IMR-90 (cell line): ENCODE data around the gene LRIT2. TPM values are rescaled to one million over a fixed set of nuclear protein-coding genes. Genes with fewer than 3 reads are reported as not detected.

Experiments
- ATAC-seq: fragments of 200-7000 bp; cut with Tn5 transposase; 2 replicates; pipeline ENCODE4 v1.9.1; 2020; ENCODE audit warnings: low read depth, mild to moderate bottlenecking, moderate library complexity
- BruUV-seq: library from RNA; stranded (reverse); fragments of 400-500 nt; replicated peaks from 2 replicates; lab custom pipeline; 2021; lab: Mats Ljungman, UMichigan
- CTCF ChIA-PET: fragments of 300-600 bp; formaldehyde crosslinking; extraction: SDS; loops from one replicate; lab custom pipeline; 2021; ENCODE audit warnings: antibody characterized with exemption; lab: Yijun Ruan, JAX
- POLR2A ChIA-PET: fragments of 300-600 bp; sonication (Branson Sonifier 250); formaldehyde crosslinking; loops from one replicate; lab custom pipeline; 2022; ENCODE audit warnings: antibody characterized with exemption; ENCODE audit not compliant: unreplicated experiment; lab: Charles Lee
- DNase-seq: peaks from one replicate; pipeline ENCODE4 v3.0.0; 2013
- H2AFZ ChIP-seq: replicated peaks from 2 replicates; pipeline ENCODE3; 2013; ENCODE audit warnings: low read length, mild to moderate bottlenecking; ENCODE audit not compliant: poor library complexity
- H2AK5ac ChIP-seq: 2 replicates; pipeline ENCODE4 v1.6.1; 2013; ENCODE audit warnings: low read depth, low read length, inconsistent platforms
- H2AK9ac ChIP-seq: replicated peaks from 2 replicates; pipeline ENCODE3; 2013; ENCODE audit warnings: mild to moderate bottlenecking, low read depth, low read length, moderate library complexity; ENCODE audit not compliant: poor library complexity
- H2BK120ac ChIP-seq: 2 replicates; pipeline ENCODE4 v1.6.1; 2013; ENCODE audit warnings: low read depth, low read length, inconsistent platforms
- H2BK15ac ChIP-seq: 3 replicates; pipeline ENCODE4 v1.6.1; 2013; ENCODE audit warnings: low read depth, low read length, inconsistent platforms
- H2BK20ac ChIP-seq: 2 replicates; pipeline ENCODE4 v1.6.1; 2013; ENCODE audit warnings: low read depth, mild to moderate bottlenecking, inconsistent platforms, low read length, moderate library complexity
- H2BK5ac ChIP-seq: 2 replicates; pipeline ENCODE4 v1.6.1; 2013; ENCODE audit warnings: mild to moderate bottlenecking, low read depth, low read length, inconsistent platforms; ENCODE audit not compliant: poor library complexity, severe bottlenecking
- H3K14ac ChIP-seq: replicated peaks from 2 replicates; pipeline ENCODE4 v1.6.1; 2013; ENCODE audit warnings: low read depth, low read length, inconsistent platforms
- H3K18ac ChIP-seq: 2 replicates; pipeline ENCODE4 v1.6.1; 2013; ENCODE audit warnings: low read depth, low read length, control low read depth
- H3K23ac ChIP-seq: 2 replicates; pipeline ENCODE4 v1.6.1; 2013; ENCODE audit warnings: low read depth, low read length, inconsistent platforms
- H3K27ac ChIP-seq: 2 replicates; pipeline ENCODE4 v1.5.1; 2013; ENCODE audit warnings: mild to moderate bottlenecking, control low read depth, low read length; ENCODE audit not compliant: insufficient read depth
- H3K27me3 ChIP-seq: 2 replicates; pipeline ENCODE4 v1.6.1; 2013; ENCODE audit warnings: low read length; ENCODE audit not compliant: control insufficient read depth, insufficient read depth
- H3K36me3 ChIP-seq: 2 replicates; pipeline ENCODE4 v1.6.1; 2013; ENCODE audit warnings: low read length, mixed read lengths; ENCODE audit not compliant: control insufficient read depth, insufficient read depth
- H3K4ac ChIP-seq: 2 replicates; pipeline ENCODE4 v1.6.1; 2013; ENCODE audit warnings: low read depth, low read length, inconsistent platforms
- H3K4me1 ChIP-seq: 2 replicates; pipeline ENCODE4 v1.6.1; 2013; ENCODE audit warnings: low read length, mixed read lengths; ENCODE audit not compliant: control insufficient read depth, insufficient read depth
- H3K4me2 ChIP-seq: 2 replicates; pipeline ENCODE4 v1.6.1; 2013; ENCODE audit warnings: low read depth, mild to moderate bottlenecking, control low read depth, low read length, moderate library complexity
- H3K4me3 ChIP-seq: 2 replicates; pipeline ENCODE4 v1.5.1; 2013; ENCODE audit warnings: low read depth, mild to moderate bottlenecking, control low read depth, low read length, moderate library complexity; ENCODE audit not compliant: insufficient read depth
- H3K56ac ChIP-seq: 2 replicates; pipeline ENCODE4 v1.6.1; 2013; ENCODE audit warnings: low read length, inconsistent platforms; ENCODE audit not compliant: insufficient read depth; ENCODE audit errors: extremely low read depth
- H3K79me1 ChIP-seq, 2 experiments: 2 replicates each; pipeline ENCODE4 v1.6.1; 2013; ENCODE audit warnings: low read length in 2 of 2, inconsistent platforms in 1 of 2, low read depth in 1 of 2
- H3K9ac ChIP-seq: 2 replicates; pipeline ENCODE4 v1.6.1; 2013; ENCODE audit warnings: low read depth, low read length, control low read depth
- H3K9me1 ChIP-seq: 2 replicates; pipeline ENCODE4 v1.6.1; 2013; ENCODE audit warnings: low read length, inconsistent platforms; ENCODE audit not compliant: insufficient read depth
- H3K9me3 ChIP-seq: 2 replicates; pipeline ENCODE4 v1.6.1; 2013; ENCODE audit warnings: low read length; ENCODE audit not compliant: control insufficient read depth, insufficient read depth
- H4K20me1 ChIP-seq: 2 replicates; pipeline ENCODE4 v1.6.1; 2013; ENCODE audit warnings: low read length, inconsistent platforms; ENCODE audit not compliant: insufficient read depth
- H4K5ac ChIP-seq: 2 replicates; pipeline ENCODE4 v1.6.1; 2013; ENCODE audit warnings: mild to moderate bottlenecking, low read depth, low read length, control low read depth
- H4K8ac ChIP-seq, 2 experiments: 2 replicates each; pipeline ENCODE4 v1.6.1; 2013; ENCODE audit warnings: low read depth in 2 of 2, low read length in 2 of 2, control low read depth in 1 of 2, inconsistent platforms in 1 of 2
- H4K91ac ChIP-seq: 2 replicates; pipeline ENCODE4 v1.6.1; 2013; ENCODE audit warnings: low read depth, low read length, inconsistent platforms; ENCODE audit not compliant: insufficient read depth
- BHLHE40 ChIP-seq: fragments of 150-350 bp; IDR thresholded peaks from 2 replicates; pipeline ENCODE4 v1.6.1; 2016; ENCODE audit warnings: mild to moderate bottlenecking, low read depth, low read length
- CEBPB ChIP-seq: IDR thresholded peaks from 2 replicates; pipeline ENCODE4 v1.6.1; 2012; ENCODE audit warnings: low read depth, low read length, improper control_type of control experiment
- FOS ChIP-seq: fragments of 150-350 bp; IDR thresholded peaks from 2 replicates; pipeline ENCODE4 v1.6.1; 2016; ENCODE audit warnings: low read depth, low read length
- MAFK ChIP-seq: IDR thresholded peaks from 2 replicates; pipeline ENCODE4 v1.6.1; 2012; ENCODE audit warnings: low read depth, low read length, improper control_type of control experiment
- MXI1 ChIP-seq: IDR thresholded peaks from 2 replicates; pipeline ENCODE4 v1.6.1; 2012; ENCODE audit warnings: low read depth, mild to moderate bottlenecking, low read length, moderate library complexity, borderline replicate concordance
- WGBS, 2 experiments: methylation state at CpG; one replicate each; pipeline versions ENCODE4 v1.1.5 to v1.1.7; 2013; ENCODE audit warnings: missing lambda C conversion rate in 2 of 2; ENCODE audit not compliant: insufficient read length in 1 of 2; ENCODE audit errors: extremely low coverage in 2 of 2; 5-methylcytosine and 5-hydroxymethylcytosine counted together
- dilution Hi-C: fragments of 300-500 bp; cut with HindIII; formaldehyde crosslinking; loops from one replicate; pipeline ENCODE4 v1.14.3; 2018; ENCODE audit warnings: low sequenced_read_pairs; ENCODE audit not compliant: unreplicated experiment
- in situ Hi-C: fragments of 300-500 bp; cut with MboI; formaldehyde crosslinking; loops from 3 replicates; pipeline ENCODE4 v1.14.3; 2019; ENCODE audit warnings: low sequenced_read_pairs, inconsistent platforms, mixed read lengths
- intact Hi-C: fragments of 100-400 bp; cut with micrococcal nuclease; formaldehyde crosslinking; loops from 2 replicates; pipeline ENCODE4 v1.10.0; 2022
- polyA plus RNA-seq, 3 experiments: library from polyadenylated mRNA; depleted of rRNA; stranded (reverse); fragments of >200 nt; gene quantifications; 2 replicates each; pipeline ENCODE4 v1.2.3, GENCODE V29; 2012; ENCODE audit warnings: low replicate concordance in 1 of 3
- total RNA-seq: library from RNA; depleted of rRNA; stranded (reverse); fragments of >200 nt; gene quantifications from 2 replicates; pipeline ENCODE4 v1.2.3, GENCODE V29; 2012

LRIT2 gene
- total and polyA plus RNA-seq, 2 of the 4 experiments (the other 2 are of a cell fraction) = not detected

DNA sequence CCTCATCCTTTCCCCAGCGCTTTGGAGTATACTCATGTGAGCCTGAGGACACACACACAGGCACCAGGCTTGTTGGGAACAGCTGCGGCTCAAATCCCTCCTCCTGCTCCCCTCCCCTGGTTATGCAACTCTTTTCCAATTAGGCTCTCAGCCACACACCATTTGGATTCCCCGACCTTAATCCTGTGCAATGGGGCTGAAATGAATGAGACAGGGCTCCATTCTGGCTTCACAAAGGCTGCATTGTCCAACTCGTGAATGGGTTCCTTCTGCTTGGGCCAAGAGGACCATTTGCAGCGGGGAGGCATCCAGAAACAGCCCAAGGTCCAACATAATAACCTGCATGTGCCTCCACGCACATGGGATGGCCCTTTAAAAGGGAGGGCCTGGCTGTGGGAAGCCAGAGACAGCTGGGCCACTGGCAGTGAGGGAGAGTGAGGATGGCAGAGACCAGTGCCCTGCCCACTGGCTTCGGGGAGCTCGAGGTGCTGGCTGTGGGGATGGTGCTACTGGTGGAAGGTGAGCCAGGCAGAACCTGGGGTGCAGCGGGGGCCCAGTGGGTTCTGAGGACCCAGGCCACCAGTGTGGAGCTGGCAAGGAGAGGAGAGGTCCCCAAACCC is 19.4 kb upstream of the LRIT2 start, which contains the start of gene RGR:
Gene RGR (plus strand): TSS at position 403 of the 620 bp plus-strand sequence. CDS start 38 bp downstream, at position 441.
- no peak within 1 kb of the TSS for H4K8ac ChIP-seq
- TF ChIP-seq FOS = no peak
- no peak for TF ChIP-seq BHLHE40
- no peak for TF ChIP-seq CEBPB
- TF ChIP-seq MXI1 = no peak
- no peak for TF ChIP-seq MAFK
- no peak within 1 kb of the TSS for H2AFZ ChIP-seq
- 31% methylated on average over 4 of the region's 9 CpGs; no CpG with 5 or more reads in 1 of the 2 experiments for WGBS, 2 experiments
- no peak within 1 kb of the TSS for H4K5ac ChIP-seq
- no peak within 1 kb of the TSS for H4K91ac ChIP-seq
- H3K56ac ChIP-seq = no peak within 1 kb of the TSS
- DNase-seq (no peak), ATAC-seq (no peak)
- H3K27me3 ChIP-seq = peaks cover 23% of the 10 kb centered on the region
- H3K14ac ChIP-seq = no peak within 1 kb of the TSS
- no peaks in the 10 kb centered on the region for H3K9me3 ChIP-seq
- H3K79me1 ChIP-seq = no peaks in the 10 kb centered on the region
- CTCF ChIA-PET = no interaction called here
- H3K4me1 ChIP-seq = no peaks in the 10 kb centered on the region
- no peak within 1 kb of the TSS for H2AK9ac ChIP-seq
- H3K4me2 ChIP-seq = no peak within 1 kb of the TSS
- H3K9ac ChIP-seq = no peak within 1 kb of the TSS
- no peak within 1 kb of the TSS for H2BK20ac ChIP-seq
- H3K9me1 ChIP-seq = no peaks in the 10 kb centered on the region
- no peak within 1 kb of the TSS for H3K4me3 ChIP-seq
- intact Hi-C loops (no loop called here), dilution Hi-C loops (no loop called here), in situ Hi-C loops (no loop called here)
- no peak within 1 kb of the TSS for H2BK15ac ChIP-seq
- no peak within 1 kb of the TSS for H3K18ac ChIP-seq
- H2BK120ac ChIP-seq = no peak within 1 kb of the TSS
- H4K20me1 ChIP-seq = no peaks in the 10 kb centered on the region
- no peaks in the 10 kb centered on the region for H3K36me3 ChIP-seq
- H3K27ac ChIP-seq = no peak within 1 kb of the TSS
- no peak within 1 kb of the TSS for H3K23ac ChIP-seq
- POLR2A ChIA-PET = no interaction called here
- no peak within 1 kb of the TSS for H2BK5ac ChIP-seq
- H2AK5ac ChIP-seq = no peak within 1 kb of the TSS
- no TSS peak for BruUV-seq
- no peak within 1 kb of the TSS for H3K4ac ChIP-seq
